ENCODE measurements around the gene TRDMT1.

Gene TRDMT1

DNA sequence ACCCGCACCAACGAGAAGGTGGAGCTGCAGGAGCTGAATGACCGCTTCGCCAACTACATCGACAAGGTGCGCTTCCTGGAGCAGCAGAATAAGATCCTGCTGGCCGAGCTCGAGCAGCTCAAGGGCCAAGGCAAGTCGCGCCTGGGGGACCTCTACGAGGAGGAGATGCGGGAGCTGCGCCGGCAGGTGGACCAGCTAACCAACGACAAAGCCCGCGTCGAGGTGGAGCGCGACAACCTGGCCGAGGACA is 28.2 kb upstream of the TRDMT1 start:
- H3K27me3 Mint-ChIP-seq (ENCODE audit: low read depth) = no peaks in the 10 kb centered on the region
- H3K9me3 Mint-ChIP-seq = no peaks in the 10 kb centered on the region
- H3K4me3 Mint-ChIP-seq = peak overlapping the region; percentile 91 to 99 (median 93)
- H3K27ac Mint-ChIP-seq = peak overlapping the region; percentile 93 to 97 (median 95)
- peaks cover 40% of the 10 kb centered on the region for H3K36me3 Mint-ChIP-seq (ENCODE audit: low read depth)
- H3K4me1 Mint-ChIP-seq = peaks cover 42% of the 10 kb centered on the region
- no peak for TF ChIP-seq CTCF (IDR thresholded peaks at IDR 0.05; ENCODE audit: unreplicated experiment in 3 of 3)

GRCh38 chr10:17229016-17229716 is 27.7 kb upstream of the TRDMT1 start:
- Mint-ChIP-seq H3K4me1 (peaks cover 37% of the 10 kb centered on the region), H3K36me3 (ENCODE audit: low read depth) (peaks cover 36% of the 10 kb centered on the region), H3K4me3 (peak overlapping the region; percentile 91 to 99 (median 93)), H3K27ac (peak overlapping the region; percentile 93 to 97 (median 95)), H3K27me3 (ENCODE audit: low read depth) (no peaks in the 10 kb centered on the region), H3K9me3 (no peaks in the 10 kb centered on the region)
- no peak for TF ChIP-seq CTCF (IDR thresholded peaks at IDR 0.05; ENCODE audit: unreplicated experiment in 3 of 3)

GRCh38 chr10:17228091-17229015 is 26.9 kb upstream of the TRDMT1 start, which contains the start of gene VIM:
TSS of gene VIM (plus strand) at chr10:17228241. CDS start at chr10:17229423, 1,182 bp downstream.
- H3K4me3 Mint-ChIP-seq = peak within 1 kb of the TSS; percentile 91 to 99 (median 93)
- H3K9me3 Mint-ChIP-seq = no peaks in the 10 kb centered on the region
- no peak for TF ChIP-seq CTCF (IDR thresholded peaks at IDR 0.05; ENCODE audit: unreplicated experiment in 3 of 3)
- peak within 1 kb of the TSS; percentile 93 to 97 (median 95) for H3K27ac Mint-ChIP-seq
- peaks cover 27% of the 10 kb centered on the region for H3K36me3 Mint-ChIP-seq (ENCODE audit: low read depth)
- H3K27me3 Mint-ChIP-seq (ENCODE audit: low read depth) = no peaks in the 10 kb centered on the region
- H3K4me1 Mint-ChIP-seq = peaks cover 36% of the 10 kb centered on the region

DNA sequence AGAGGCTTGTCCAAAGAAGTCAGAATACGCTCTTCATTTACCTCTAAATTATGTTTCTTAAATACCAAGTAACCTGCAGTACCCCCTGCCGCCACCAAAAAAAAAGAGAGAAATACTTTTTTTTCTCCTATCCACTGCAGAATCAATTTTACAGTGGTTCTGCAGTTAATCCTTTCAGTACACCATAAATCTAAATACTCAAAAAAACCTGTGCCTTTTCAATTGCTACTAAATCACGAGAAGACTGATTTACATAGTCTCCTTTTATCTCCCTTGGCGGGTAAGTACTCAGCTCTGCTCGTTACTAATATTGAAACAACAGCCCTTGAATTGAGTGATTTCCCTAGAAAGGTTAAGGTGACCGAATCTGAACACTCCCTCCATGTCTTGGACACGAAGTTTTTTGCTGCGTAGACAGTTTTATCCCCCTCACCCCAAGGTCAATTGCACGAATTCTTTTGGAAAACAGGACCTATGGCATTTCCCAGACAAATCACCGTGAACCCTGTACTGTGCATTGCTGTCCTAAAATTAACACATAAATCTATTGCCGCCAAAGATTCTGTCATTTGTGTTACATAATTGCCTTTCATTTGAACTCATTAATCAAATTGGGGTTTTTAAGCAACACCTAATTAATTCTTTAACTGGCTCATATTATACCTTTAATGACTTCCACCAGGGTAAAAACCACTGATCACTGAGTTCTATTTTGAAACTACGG is 26.1 kb upstream of the TRDMT1 start:
- H3K27ac Mint-ChIP-seq = peak overlapping the region; percentile 93 to 97 (median 95)

GRCh38 chr10:17226891-17227303 is 25.4 kb upstream of the TRDMT1 start:
- Mint-ChIP-seq H3K9me3 (no peaks in the 10 kb centered on the region), H3K4me1 (peaks cover 33% of the 10 kb centered on the region), H3K36me3 (ENCODE audit: low read depth) (peaks cover 16% of the 10 kb centered on the region), H3K4me3 (peak overlapping the region; percentile 91 to 99 (median 93)), H3K27ac (peak overlapping the region; percentile 93 to 97 (median 95)), H3K27me3 (ENCODE audit: low read depth) (no peaks in the 10 kb centered on the region)
- no peak for TF ChIP-seq CTCF (IDR thresholded peaks at IDR 0.05; ENCODE audit: unreplicated experiment in 3 of 3)

More for the DNA sequence above, 26.1 kb upstream of the TRDMT1 start:
- H3K36me3 Mint-ChIP-seq (ENCODE audit: low read depth) = peaks cover 22% of the 10 kb centered on the region
- H3K4me1 Mint-ChIP-seq = peaks cover 34% of the 10 kb centered on the region
- TF ChIP-seq CTCF (IDR thresholded peaks at IDR 0.05; ENCODE audit: unreplicated experiment in 3 of 3) = peak; percentile 48 to 73 (median 65)
- no peaks in the 10 kb centered on the region for H3K27me3 Mint-ChIP-seq (ENCODE audit: low read depth)
- no peaks in the 10 kb centered on the region for H3K9me3 Mint-ChIP-seq
- peak overlapping the region; percentile 91 to 99 (median 93) for H3K4me3 Mint-ChIP-seq
